PC-9 (cell line): ENCODE data around the gene PNPLA7. TPM values are rescaled to one million over a fixed set of nuclear protein-coding genes. Genes with fewer than 3 reads are reported as not detected.

ENCODE experiments used
- BruUV-seq: library from RNA; stranded (reverse); fragments of 400-500 nt; replicated peaks from 2 replicates; lab custom pipeline; 2021; lab: Mats Ljungman, UMichigan
- CTCF ChIA-PET: fragments of 300-600 bp; sonication (Branson Sonifier 250); formaldehyde crosslinking; loops from one replicate; lab custom pipeline; 2022; ENCODE audit warnings: antibody characterized with exemption; lab: Charles Lee
- POLR2A ChIA-PET: fragments of 300-600 bp; sonication (Branson Sonifier 250); formaldehyde crosslinking; loops from one replicate; lab custom pipeline; 2022; ENCODE audit warnings: antibody characterized with exemption; ENCODE audit not compliant: unreplicated experiment; lab: Charles Lee
- DNase-seq, 2 experiments: peaks; one replicate each; pipeline versions ENCODE4 v3.0.0 to v3.0.0-alpha.2; 2015 to 2022; ENCODE audit warnings: mixed read lengths in 1 of 2
- H2AFZ ChIP-seq: fragments of 200-600 bp; sonication (generic); 2 replicates; pipeline ENCODE4 v1.8.1; 2017; ENCODE audit warnings: antibody characterized with exemption
- H3F3A ChIP-seq: fragments of 200-600 bp; sonication (generic); 2 replicates; pipeline ENCODE4 v1.8.1; 2017; ENCODE audit warnings: antibody characterized with exemption, mild to moderate bottlenecking, low read depth; ENCODE audit not compliant: insufficient read depth
- H3K27ac ChIP-seq: fragments of 200-600 bp; sonication (generic); 2 replicates; pipeline ENCODE4 v1.6.1; 2016; ENCODE audit warnings: mixed run types
- H3K27me3 ChIP-seq: fragments of 200-600 bp; sonication (generic); 2 replicates; pipeline ENCODE4 v1.6.1; 2016; ENCODE audit warnings: low read depth, mixed run types; ENCODE audit not compliant: insufficient read depth
- H3K36me3 ChIP-seq: fragments of 200-600 bp; sonication (generic); 2 replicates; pipeline ENCODE4 v1.6.1; 2016; ENCODE audit warnings: low read depth, mixed run types
- H3K4me1 ChIP-seq: fragments of 200-600 bp; sonication (generic); replicated peaks from 2 replicates; pipeline ENCODE4 v1.6.1; 2016; ENCODE audit warnings: mixed run types; ENCODE audit not compliant: insufficient read depth
- H3K4me2 ChIP-seq: fragments of 200-600 bp; sonication (generic); 2 replicates; pipeline ENCODE4 v1.6.1; 2017; ENCODE audit warnings: mixed run types
- H3K4me3 ChIP-seq: fragments of 200-600 bp; sonication (generic); 2 replicates; pipeline ENCODE4 v1.6.1; 2016; ENCODE audit warnings: mixed run types
- H3K79me2 ChIP-seq: fragments of 200-600 bp; sonication (generic); 2 replicates; pipeline ENCODE4 v1.6.1; 2017; ENCODE audit warnings: low read depth, mixed run types
- H3K9me2 ChIP-seq: fragments of 200-600 bp; sonication (generic); 2 replicates; pipeline ENCODE4 v1.8.1; 2017; ENCODE audit warnings: mild to moderate bottlenecking; ENCODE audit not compliant: insufficient read depth
- H3K9me3 ChIP-seq: fragments of 200-600 bp; sonication (generic); 2 replicates; pipeline ENCODE4 v1.8.1; 2016; ENCODE audit warnings: low read depth; ENCODE audit not compliant: insufficient read depth
- H4K20me1 ChIP-seq: fragments of 200-600 bp; sonication (generic); 2 replicates; pipeline ENCODE4 v1.8.1; 2017; ENCODE audit not compliant: insufficient read depth
- EZH2 ChIP-seq: fragments of 200-600 bp; sonication (generic); IDR thresholded peaks from 2 replicates; pipeline ENCODE4 v1.8.0; 2017; ENCODE audit warnings: antibody characterized with exemption, low read depth
- intact Hi-C: fragments of 100-400 bp; cut with micrococcal nuclease; formaldehyde crosslinking; loops from one replicate; pipeline ENCODE4 v1.10.0; 2022; ENCODE audit not compliant: unreplicated experiment
- total RNA-seq: library from RNA; stranded (reverse); gene quantifications from 2 replicates; pipeline ENCODE4 v1.2.3, GENCODE V29; 2021
- TF ChIP-seq, protein P1 (sequence below): fragments of 200-600 bp; sonication (generic); conservative IDR thresholded peaks from 2 replicates; pipeline ENCODE4 v1.6.1; 2017; ENCODE audit warnings: mixed run types, antibody characterized with exemption, mild to moderate bottlenecking, moderate library complexity

Gene PNPLA7
- total RNA-seq, 1 experiment from 2014 or later: 1.9 TPM

DNA sequence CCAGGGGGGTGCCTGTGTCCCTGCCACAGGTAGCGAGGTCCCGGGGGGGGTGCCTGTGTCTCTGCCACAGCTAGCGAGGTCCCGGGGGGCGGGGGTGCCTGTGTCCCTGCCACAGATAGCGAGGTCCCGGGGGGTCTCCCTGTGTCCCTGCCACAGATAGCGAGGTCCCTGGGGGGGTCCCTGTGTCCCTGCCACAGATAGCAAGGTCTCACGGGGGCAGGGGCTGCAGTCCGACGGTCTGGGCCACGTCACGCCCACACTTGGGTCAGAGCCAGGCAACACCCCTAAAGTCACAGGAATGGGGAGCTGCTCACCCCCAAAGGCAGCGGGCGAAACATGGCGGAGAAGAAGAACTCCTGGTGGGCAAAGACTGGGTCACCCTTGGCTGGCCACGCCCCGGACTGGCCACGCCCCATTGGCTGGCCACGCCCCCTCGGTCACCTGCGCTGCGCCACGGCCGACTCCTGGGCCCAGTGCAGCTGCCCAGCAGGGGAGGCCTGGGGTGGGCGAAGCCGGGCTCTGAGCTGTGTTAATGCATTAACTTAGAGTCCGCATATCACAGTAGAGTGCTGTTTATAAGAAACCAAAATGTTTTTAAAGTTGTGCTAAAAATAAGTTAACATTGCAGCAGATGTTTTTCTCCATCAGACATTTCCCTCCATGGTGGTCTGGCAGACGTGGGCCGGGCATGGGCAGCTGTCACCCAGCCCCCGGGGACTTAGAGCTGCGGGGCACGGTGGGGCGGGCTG is 120.1 kb downstream of the PNPLA7 start:
- DNase-seq: no peak
- Histone ChIP-seq H3F3A (peaks cover 7% of the 10 kb centered on the region; the same call in 1 of the 2 replicates), H3K36me3 (no peaks in the 10 kb centered on the region), H3K79me2 (no peaks in the 10 kb centered on the region), H3K4me3 (no peak overlapping the region), H4K20me1 (no peaks in the 10 kb centered on the region), H3K4me2 (no peak overlapping the region), H2AFZ (no peak overlapping the region), H3K27ac (no peak overlapping the region), H3K9me3 (no peaks in the 10 kb centered on the region), H3K4me1 (no peaks in the 10 kb centered on the region), H3K9me2 (no peaks in the 10 kb centered on the region), H3K27me3 (no peaks in the 10 kb centered on the region)
- POLR2A ChIA-PET: interaction anchor here (0.6 kb wide), 2 partner anchors 11 to 143 kb away, joined by 3 to 9 read pairs; no protein-coding TSS in a partner anchor
- intact Hi-C loops: loop anchor here (10.0 kb wide), 1 partner anchor 185 kb away; the partner anchor contains the start of gene EHMT1
- CTCF ChIA-PET: no interaction called here
- no peak for TF ChIP-seq EZH2
- TF ChIP-seq, protein P1, sequence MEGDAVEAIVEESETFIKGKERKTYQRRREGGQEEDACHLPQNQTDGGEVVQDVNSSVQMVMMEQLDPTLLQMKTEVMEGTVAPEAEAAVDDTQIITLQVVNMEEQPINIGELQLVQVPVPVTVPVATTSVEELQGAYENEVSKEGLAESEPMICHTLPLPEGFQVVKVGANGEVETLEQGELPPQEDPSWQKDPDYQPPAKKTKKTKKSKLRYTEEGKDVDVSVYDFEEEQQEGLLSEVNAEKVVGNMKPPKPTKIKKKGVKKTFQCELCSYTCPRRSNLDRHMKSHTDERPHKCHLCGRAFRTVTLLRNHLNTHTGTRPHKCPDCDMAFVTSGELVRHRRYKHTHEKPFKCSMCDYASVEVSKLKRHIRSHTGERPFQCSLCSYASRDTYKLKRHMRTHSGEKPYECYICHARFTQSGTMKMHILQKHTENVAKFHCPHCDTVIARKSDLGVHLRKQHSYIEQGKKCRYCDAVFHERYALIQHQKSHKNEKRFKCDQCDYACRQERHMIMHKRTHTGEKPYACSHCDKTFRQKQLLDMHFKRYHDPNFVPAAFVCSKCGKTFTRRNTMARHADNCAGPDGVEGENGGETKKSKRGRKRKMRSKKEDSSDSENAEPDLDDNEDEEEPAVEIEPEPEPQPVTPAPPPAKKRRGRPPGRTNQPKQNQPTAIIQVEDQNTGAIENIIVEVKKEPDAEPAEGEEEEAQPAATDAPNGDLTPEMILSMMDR: no peak
- BruUV-seq: no TSS peak

DNA sequence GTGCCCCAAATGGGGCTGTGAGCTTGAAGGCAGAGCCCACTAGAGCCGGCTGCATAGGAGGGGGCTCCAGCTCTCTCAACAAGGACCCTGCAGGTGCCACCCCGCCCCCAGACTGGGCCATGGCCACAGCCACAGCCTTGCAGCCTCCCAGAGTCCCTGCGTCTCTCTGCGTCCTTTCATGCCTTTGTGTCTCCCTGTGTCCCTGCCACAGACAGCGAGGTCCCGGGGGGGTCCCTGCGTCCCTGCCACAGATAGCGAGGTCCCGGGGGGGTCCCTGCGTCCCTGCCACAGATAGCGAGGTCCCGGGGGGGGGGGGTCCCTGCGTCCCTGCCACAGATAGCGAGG is 120.7 kb downstream of the PNPLA7 start:
- ChIA-PET CTCF (no interaction called here), POLR2A (interaction anchor here (0.6 kb wide), 1 partner anchor 12 kb away, joined by 9 read pairs; no protein-coding TSS in a partner anchor)
- H2AFZ ChIP-seq: no peak overlapping the region
- DNase-seq: no peak
- no peaks in the 10 kb centered on the region for H3K9me2 ChIP-seq
- BruUV-seq: no TSS peak
- H4K20me1 ChIP-seq: no peaks in the 10 kb centered on the region
- H3K4me1 ChIP-seq: peaks cover 4% of the 10 kb centered on the region; the same call in 1 of the 2 replicates
- H3K9me3 ChIP-seq: no peaks in the 10 kb centered on the region
- H3K79me2 ChIP-seq: no peaks in the 10 kb centered on the region
- H3K36me3 ChIP-seq: no peaks in the 10 kb centered on the region
- intact Hi-C loops: no loop called here
- H3K27me3 ChIP-seq: no peaks in the 10 kb centered on the region
- H3F3A ChIP-seq: peaks cover 13% of the 10 kb centered on the region
- TF ChIP-seq, protein P1: no peak
- TF ChIP-seq EZH2: no peak
- no peak overlapping the region for H3K27ac ChIP-seq
- H3K4me3 ChIP-seq: no peak overlapping the region
- no peak overlapping the region for H3K4me2 ChIP-seq

DNA sequence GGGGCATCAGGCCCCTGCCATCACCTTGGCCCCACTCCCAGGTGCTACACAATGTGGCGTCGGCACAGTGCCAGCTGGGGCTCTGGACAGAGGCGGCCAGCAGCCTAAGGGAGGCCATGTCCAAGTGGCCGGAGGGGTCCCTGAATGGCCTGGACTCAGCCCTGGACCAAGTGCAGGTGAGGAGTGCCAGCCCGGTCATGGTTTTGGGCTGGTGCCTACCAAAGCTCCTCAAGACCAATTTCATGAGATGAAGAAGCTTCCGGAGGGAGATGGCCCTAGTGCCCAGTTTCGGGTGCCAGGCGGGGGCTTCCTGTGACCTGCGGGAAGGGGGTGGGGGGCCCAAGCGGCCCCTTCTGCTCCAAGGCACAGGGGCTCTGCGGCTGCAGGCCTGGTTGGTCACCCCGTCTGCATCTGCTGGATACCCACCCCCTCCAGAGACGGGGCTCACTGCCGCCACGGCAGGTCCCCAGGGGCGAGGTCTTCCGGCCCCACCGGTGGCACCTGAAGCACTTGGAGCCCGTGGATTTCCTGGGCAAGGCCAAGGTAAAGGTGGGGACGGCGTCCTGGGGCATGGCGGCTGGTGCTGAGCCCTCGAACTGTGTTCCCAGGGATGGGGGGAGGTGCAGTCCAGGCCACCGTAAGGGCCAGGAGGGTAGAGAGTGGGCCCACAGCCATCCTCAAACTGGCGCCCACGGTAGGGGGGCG is 121.2 kb downstream of the PNPLA7 start:
- H4K20me1 ChIP-seq: no peaks in the 10 kb centered on the region
- H3K9me2 ChIP-seq: no peaks in the 10 kb centered on the region
- H3K79me2 ChIP-seq: 0 out of 2 replicates have a peak, but pooled peaks cover 5% of the 10 kb centered on the region
- H3K27me3 ChIP-seq: no peaks in the 10 kb centered on the region
- H3F3A ChIP-seq: peaks cover 18% of the 10 kb centered on the region
- no peak for DNase-seq
- no peak overlapping the region for H3K4me2 ChIP-seq
- peaks cover 9% of the 10 kb centered on the region for H3K4me1 ChIP-seq
- TF ChIP-seq, protein P1: no peak
- no peak for TF ChIP-seq EZH2
- no TSS peak for BruUV-seq
- intact Hi-C loops: no loop called here
- no peak overlapping the region for H3K4me3 ChIP-seq
- H2AFZ ChIP-seq: no peak overlapping the region
- no peaks in the 10 kb centered on the region for H3K36me3 ChIP-seq
- no peaks in the 10 kb centered on the region for H3K9me3 ChIP-seq
- POLR2A ChIA-PET: interaction anchor here (0.6 kb wide), 2 partner anchors 13 kb away, joined by 5 to 9 read pairs; no protein-coding TSS in a partner anchor
- CTCF ChIA-PET: interaction anchor here (0.6 kb wide), 1 partner anchor 106 kb away, joined by 5 read pairs; no protein-coding TSS in a partner anchor
- H3K27ac ChIP-seq: no peak overlapping the region
